Upper lobe of left lung (tissue), 6 donors: ENCODE data around the gene CSNK1G3. TPM values are rescaled to one million over a fixed set of nuclear protein-coding genes. Genes with fewer than 3 reads are reported as not detected.

ENCODE experiments used
- ATAC-seq, 2 donors: fragments of 200-7000 bp; cut with Tn5 transposase; one replicate each; pipeline ENCODE4 v1.9.1; 2022; ENCODE audit warnings: mild to moderate bottlenecking in 2 of 2, moderate library complexity in 2 of 2; ENCODE audit not compliant: low FRiP score in 2 of 2
- DNase-seq, 2 donors: peaks; one replicate each; pipeline ENCODE4 v3.0.0-alpha.2; 2019 to 2020
- H3K27ac ChIP-seq, 4 donors: fragments of 200-600 bp; sonication (generic); one replicate each; pipeline ENCODE4 v1.5.1; 2016 to 2019
- H3K27me3 ChIP-seq, 4 donors: fragments of 200-600 bp; sonication (generic); one replicate each; pipeline ENCODE4 v1.5.1; 2017 to 2019
- H3K36me3 ChIP-seq, 4 donors: fragments of 200-600 bp; sonication (generic); one replicate each; pipeline ENCODE4 v1.5.1; 2016 to 2019
- H3K4me1 ChIP-seq, 4 donors: fragments of 200-600 bp; sonication (generic); one replicate each; pipeline ENCODE4 v1.5.1; 2018 to 2019
- H3K4me3 ChIP-seq, 4 donors: fragments of 200-600 bp; sonication (generic); one replicate each; pipeline ENCODE4 v1.5.1; 2017 to 2019; ENCODE audit warnings: mild to moderate bottlenecking in 2 of 4, moderate library complexity in 1 of 4
- H3K9me3 ChIP-seq, 4 donors: fragments of 200-600 bp; sonication (generic); one replicate each; pipeline ENCODE4 v1.5.1; 2018 to 2019
- CTCF ChIP-seq, 6 experiments: fragments of 450-650 bp in 4 of 6; fragments of 200-600 bp in 2 of 6; sonication (generic) in 2 of 6; IDR thresholded peaks; one replicate each; pipeline ENCODE4 v1.5.1; 2016 to 2019; ENCODE audit warnings: antibody characterized with exemption in 6 of 6
- EP300 ChIP-seq, 4 donors: sonication (generic); formaldehyde crosslinking; IDR thresholded peaks; one replicate each; pipeline ENCODE4 v1.5.1; 2017; ENCODE audit warnings: antibody characterized with exemption in 4 of 4, control low read depth in 2 of 4
- POLR2A ChIP-seq, 4 donors: fragments of 450-650 bp; IDR thresholded peaks; one replicate each; pipeline ENCODE4 v1.5.1; 2016 to 2017; ENCODE audit warnings: antibody characterized with exemption in 4 of 4, mild to moderate bottlenecking in 2 of 4
- POLR2AphosphoS5 ChIP-seq, 2 donors: sonication (generic); formaldehyde crosslinking; IDR thresholded peaks; one replicate each; pipeline ENCODE4 v1.5.1; 2017; ENCODE audit warnings: antibody characterized with exemption in 2 of 2
- WGBS, 2 donors: methylation state at CpG; one replicate each; pipeline ENCODE4 v1.1.5; 2017 to 2018; 5-methylcytosine and 5-hydroxymethylcytosine counted together
- total RNA-seq, 6 donors: library from RNA; depleted of rRNA in 4 of 6; stranded (reverse); fragments of >200 nt in 4 of 6; gene quantifications; one replicate each; pipeline versions ENCODE4 v1.1.0 to v1.2.1, GENCODE V29; 2016 to 2021
- donor health status: DM: no; HTN: no; CAD: no; lungs with moderate emphysema.
- donor health status: DM: no; HTN: yes; CAD: no; lungs with severe emphysema.

The CSNK1G3 gene
- total RNA-seq, 6 donors from 2014 or later = 23.5 to 61.5 (median 34.5) TPM

- H3K27ac ChIP-seq = no peak overlapping the region
- ATAC-seq (no peak), DNase-seq (no peak)
- H3K9me3 ChIP-seq = no peaks in the 10 kb centered on the region
- peaks cover 9 to 16% (median 13%) of the 10 kb centered on the region in 4 donors for H3K4me1 ChIP-seq
- TF ChIP-seq POLR2A (IDR thresholded peaks at IDR 0.05) (no peak), POLR2AphosphoS5 (IDR thresholded peaks at IDR 0.05) (no peak), CTCF (IDR thresholded peaks at IDR 0.05) (no peak), EP300 (IDR thresholded peaks at IDR 0.05) (no peak)
- no peak overlapping the region for H3K4me3 ChIP-seq
- WGBS, 2 donors = 95 to 98% methylated on average over 4 of the region's 4 CpGs
- no peaks in the 10 kb centered on the region for H3K36me3 ChIP-seq
- no peaks in the 10 kb centered on the region for H3K27me3 ChIP-seq
Measured at GRCh38 chr5:123528878-123529277, 16.9 kb downstream of the CSNK1G3 start.

- TF ChIP-seq POLR2A (IDR thresholded peaks at IDR 0.05) (no peak), EP300 (IDR thresholded peaks at IDR 0.05) (no peak), POLR2AphosphoS5 (IDR thresholded peaks at IDR 0.05) (no peak), CTCF (IDR thresholded peaks at IDR 0.05) (no peak)
- ATAC-seq = no peak
- Histone ChIP-seq H3K9me3 (no peaks in the 10 kb centered on the region), H3K27me3 (no peaks in the 10 kb centered on the region), H3K4me1 (peaks cover 0 to 8% (median 4%) of the 10 kb centered on the region in 4 donors), H3K27ac (no peak overlapping the region), H3K36me3 (no peaks in the 10 kb centered on the region), H3K4me3 (no peak overlapping the region)
- WGBS, 2 donors = 70 to 80% methylated on average over 3 of the region's 3 CpGs
- no peak for DNase-seq
Measured at GRCh38 chr5:123530728-123531127, 18.8 kb downstream of the CSNK1G3 start.

GRCh38 chr5:123535648-123536047, 23.7 kb downstream of the CSNK1G3 start:
- Histone ChIP-seq H3K4me3 (no peak overlapping the region), H3K9me3 (no peaks in the 10 kb centered on the region), H3K27ac (no peak overlapping the region), H3K4me1 (peaks cover 0 to 7% (median 2%) of the 10 kb centered on the region in 4 donors), H3K27me3 (no peaks in the 10 kb centered on the region), H3K36me3 (no peaks in the 10 kb centered on the region)
- 76 to 81% methylated on average over 1 of the region's 1 CpG for WGBS, 2 donors
- TF ChIP-seq CTCF (IDR thresholded peaks at IDR 0.05) (no peak), POLR2A (IDR thresholded peaks at IDR 0.05) (no peak), POLR2AphosphoS5 (IDR thresholded peaks at IDR 0.05) (no peak), EP300 (IDR thresholded peaks at IDR 0.05) (no peak)
- no peak for DNase-seq
- no peak for ATAC-seq

GRCh38 chr5:123537256-123537655, 25.3 kb downstream of the CSNK1G3 start:
- Histone ChIP-seq H3K4me3 (no peak overlapping the region), H3K27me3 (no peaks in the 10 kb centered on the region), H3K36me3 (no peaks in the 10 kb centered on the region), H3K27ac (no peak overlapping the region), H3K9me3 (no peaks in the 10 kb centered on the region), H3K4me1 (peaks cover 0 to 5% (median 0%) of the 10 kb centered on the region in 4 donors)
- WGBS, 2 donors = 93 to 95% methylated on average over 2 of the region's 2 CpGs
- DNase-seq = no peak
- TF ChIP-seq CTCF (IDR thresholded peaks at IDR 0.05) = no peak
- no peak for TF ChIP-seq POLR2AphosphoS5 (IDR thresholded peaks at IDR 0.05)
- no peak for TF ChIP-seq EP300 (IDR thresholded peaks at IDR 0.05)
- TF ChIP-seq POLR2A (IDR thresholded peaks at IDR 0.05) = no peak
- no peak for ATAC-seq

- TF ChIP-seq CTCF (IDR thresholded peaks at IDR 0.05) = no peak
- no peak for ATAC-seq
- WGBS, 2 donors = 91 to 92% methylated on average over 2 of the region's 2 CpGs
Measured at GRCh38 chr5:123537845-123538244, 25.9 kb downstream of the CSNK1G3 start.

More at GRCh38 chr5:123537845-123538244, 25.9 kb downstream of the CSNK1G3 start:
- Histone ChIP-seq H3K27me3 (no peaks in the 10 kb centered on the region), H3K36me3 (no peaks in the 10 kb centered on the region), H3K4me1 (peaks cover 0 to 5% (median under 1%) of the 10 kb centered on the region in 4 donors), H3K4me3 (no peak overlapping the region), H3K9me3 (no peaks in the 10 kb centered on the region), H3K27ac (no peak overlapping the region)
- no peak for DNase-seq
